H9 (cell line): ENCODE results near the gene ADCY5. TPM values are rescaled to one million over a fixed set of nuclear protein-coding genes. Genes with fewer than 3 reads are reported as not detected.

Source experiments
- DNase-seq: peaks from one replicate; pipeline ENCODE4 v3.0.0-alpha.2; 2017
- H2AFZ ChIP-seq: one replicate; pipeline ENCODE4 v1.6.1; 2013; ENCODE audit warnings: mild to moderate bottlenecking, low read length, control low read depth, moderate library complexity
- H2AK5ac ChIP-seq: 2 replicates; pipeline ENCODE4 v1.6.1; 2013; ENCODE audit warnings: low read length, control low read depth, mixed read lengths; ENCODE audit not compliant: insufficient read length
- H2BK120ac ChIP-seq: one replicate; pipeline ENCODE4 v1.6.1; 2013; ENCODE audit warnings: low read depth, mild to moderate bottlenecking, low read length, control low read depth, inconsistent platforms; ENCODE audit not compliant: poor library complexity, severe bottlenecking
- H2BK12ac ChIP-seq: 2 replicates; pipeline ENCODE4 v1.6.1; 2013; ENCODE audit warnings: low read length, control low read depth, mixed read lengths, low read depth; ENCODE audit not compliant: insufficient read length
- H2BK15ac ChIP-seq: 2 replicates; pipeline ENCODE4 v1.6.1; 2013; ENCODE audit warnings: low read depth, low read length, control low read depth
- H2BK20ac ChIP-seq: one replicate; pipeline ENCODE4 v1.6.1; 2013; ENCODE audit warnings: low read depth, mild to moderate bottlenecking, low read length, control low read depth, inconsistent platforms; ENCODE audit not compliant: poor library complexity, severe bottlenecking
- H2BK5ac ChIP-seq: 2 replicates; pipeline ENCODE4 v1.6.1; 2013; ENCODE audit warnings: low read length, control low read depth, mixed read lengths; ENCODE audit not compliant: insufficient read length
- H3K14ac ChIP-seq: 2 replicates; pipeline ENCODE4 v1.6.1; 2013; ENCODE audit warnings: low read length, control low read depth; ENCODE audit not compliant: insufficient read depth
- H3K18ac ChIP-seq: 2 replicates; pipeline ENCODE4 v1.6.1; 2013; ENCODE audit warnings: low read depth, mild to moderate bottlenecking, mixed read lengths, low read length, control low read depth; ENCODE audit not compliant: insufficient read length
- H3K23ac ChIP-seq: 2 replicates; pipeline ENCODE4 v1.6.1; 2013; ENCODE audit warnings: low read length, control low read depth, mixed read lengths, low read depth; ENCODE audit not compliant: insufficient read length
- H3K23me2 ChIP-seq: 2 replicates; pipeline ENCODE4 v1.6.1; 2013; ENCODE audit warnings: low read depth, mild to moderate bottlenecking, mixed read lengths, low read length, control low read depth; ENCODE audit not compliant: insufficient read length, poor library complexity, severe bottlenecking
- H3K27ac ChIP-seq: 2 replicates; pipeline ENCODE4 v1.5.1; 2013; ENCODE audit warnings: low read length, control low read depth, mixed read lengths, low read depth; ENCODE audit not compliant: insufficient read length
- H3K27me3 ChIP-seq: 2 replicates; pipeline ENCODE4 v1.6.1; 2013; ENCODE audit warnings: low read length, control low read depth, inconsistent platforms; ENCODE audit not compliant: insufficient read depth
- H3K4ac ChIP-seq: 2 replicates; pipeline ENCODE4 v1.6.1; 2013; ENCODE audit warnings: low read depth, mild to moderate bottlenecking, control low read depth, inconsistent platforms, low read length, moderate library complexity
- H3K4me1 ChIP-seq: 2 replicates; pipeline ENCODE4 v1.6.1; 2013; ENCODE audit warnings: low read length, control low read depth, inconsistent platforms; ENCODE audit not compliant: insufficient read depth
- H3K4me2 ChIP-seq: 2 replicates; pipeline ENCODE4 v1.6.1; 2013; ENCODE audit warnings: low read length, control low read depth, mixed read lengths; ENCODE audit not compliant: insufficient read length, insufficient read depth
- H3K56ac ChIP-seq: 2 replicates; pipeline ENCODE4 v1.6.1; 2013; ENCODE audit warnings: low read depth, mild to moderate bottlenecking, mixed read lengths, low read length, control low read depth; ENCODE audit not compliant: insufficient read length
- H3K79me1 ChIP-seq: 2 replicates; pipeline ENCODE4 v1.6.1; 2013; ENCODE audit warnings: low read depth, mild to moderate bottlenecking, moderate library complexity, low read length, control low read depth, inconsistent platforms; ENCODE audit not compliant: insufficient read depth, poor library complexity, severe bottlenecking
- H3K79me2 ChIP-seq: 2 replicates; pipeline ENCODE4 v1.6.1; 2013; ENCODE audit warnings: low read length, control low read depth, inconsistent platforms; ENCODE audit not compliant: insufficient read depth
- H3K9ac ChIP-seq: 2 replicates; pipeline ENCODE4 v1.6.1; 2013; ENCODE audit warnings: low read length, control low read depth, mixed read lengths; ENCODE audit not compliant: insufficient read length; ENCODE audit errors: extremely low read depth
- H3K9me3 ChIP-seq: one replicate; pipeline ENCODE4 v1.6.1; 2013; ENCODE audit warnings: low read depth, low read length, inconsistent platforms; ENCODE audit not compliant: control insufficient read depth
- H3T11ph ChIP-seq: one replicate; pipeline ENCODE4 v1.6.1; 2013; ENCODE audit warnings: mild to moderate bottlenecking, low read length, control low read depth, inconsistent platforms
- H4K20me1 ChIP-seq: one replicate; pipeline ENCODE4 v1.6.1; 2013; ENCODE audit not compliant: control insufficient read depth, insufficient read length, insufficient read depth
- H4K5ac ChIP-seq: 2 replicates; pipeline ENCODE4 v1.6.1; 2013; ENCODE audit warnings: low read depth, mild to moderate bottlenecking, mixed read lengths, low read length, control low read depth; ENCODE audit not compliant: insufficient read length
- H4K8ac ChIP-seq: replicated peaks from 2 replicates; pipeline ENCODE4 v1.6.1; 2013; ENCODE audit warnings: low read length, control low read depth, mixed read lengths, low read depth; ENCODE audit not compliant: insufficient read length
- H4K91ac ChIP-seq: 2 replicates; pipeline ENCODE4 v1.6.1; 2013; ENCODE audit warnings: low read depth, mild to moderate bottlenecking, moderate library complexity, mixed read lengths, low read length, control low read depth; ENCODE audit not compliant: insufficient read length
- H3K27ac Mint-ChIP-seq, 3 experiments: 2 replicates in 2 of 3; 3 replicates in 1 of 3; pipeline ENCODE4 v1.8.0; 2020 to 2021; ENCODE audit warnings: mixed read lengths in 3 of 3, mild to moderate bottlenecking in 1 of 3, moderate library complexity in 1 of 3
- H3K27me3 Mint-ChIP-seq: 2 replicates; pipeline ENCODE4 v1.8.0; 2021; ENCODE audit warnings: low read depth, mild to moderate bottlenecking, moderate library complexity, mixed read lengths
- H3K36me3 Mint-ChIP-seq, 3 experiments: 2 replicates in 2 of 3; 3 replicates in 1 of 3; pipeline ENCODE4 v1.8.0; 2020 to 2021; ENCODE audit warnings: low read depth in 3 of 3, mixed read lengths in 3 of 3; ENCODE audit not compliant: insufficient read depth in 1 of 3
- H3K4me1 Mint-ChIP-seq, 2 experiments: 2 replicates each; pipeline ENCODE4 v1.8.0; 2020; ENCODE audit warnings: mixed read lengths in 2 of 2
- H3K4me3 Mint-ChIP-seq, 2 experiments: 2 replicates in 1 of 2; 3 replicates in 1 of 2; pipeline ENCODE4 v1.8.0; 2020 to 2021; ENCODE audit warnings: mild to moderate bottlenecking in 2 of 2, mixed read lengths in 2 of 2, moderate library complexity in 1 of 2
- H3K9me3 Mint-ChIP-seq, 2 experiments: 2 replicates in 1 of 2; 3 replicates in 1 of 2; pipeline ENCODE4 v1.8.0; 2020; ENCODE audit warnings: mild to moderate bottlenecking in 2 of 2, mixed read lengths in 2 of 2, moderate library complexity in 1 of 2
- CTCF ChIP-seq: fragments of 200-600 bp; sonication (generic); conservative IDR thresholded peaks from 3 replicates; pipeline ENCODE4 v1.8.0; 2021; ENCODE audit warnings: antibody characterized with exemption, mild to moderate bottlenecking
- WGBS: extraction: QIAGEN DNeasy Blood & Tissue Kit; methylation state at CpG from one replicate; pipeline ENCODE4 v1.1.7; 2013; ENCODE audit warnings: missing lambda C conversion rate, low lambda C conversion rate, mixed read lengths; ENCODE audit not compliant: insufficient read length; ENCODE audit errors: extremely low coverage; 5-methylcytosine and 5-hydroxymethylcytosine counted together
- total RNA-seq: library from RNA; stranded (reverse); gene quantifications from 2 replicates; pipeline ENCODE4 v1.2.1, GENCODE V29; 2021

The ADCY5 gene
- total RNA-seq, 1 experiment from 2014 or later: 5.0 TPM

DNA sequence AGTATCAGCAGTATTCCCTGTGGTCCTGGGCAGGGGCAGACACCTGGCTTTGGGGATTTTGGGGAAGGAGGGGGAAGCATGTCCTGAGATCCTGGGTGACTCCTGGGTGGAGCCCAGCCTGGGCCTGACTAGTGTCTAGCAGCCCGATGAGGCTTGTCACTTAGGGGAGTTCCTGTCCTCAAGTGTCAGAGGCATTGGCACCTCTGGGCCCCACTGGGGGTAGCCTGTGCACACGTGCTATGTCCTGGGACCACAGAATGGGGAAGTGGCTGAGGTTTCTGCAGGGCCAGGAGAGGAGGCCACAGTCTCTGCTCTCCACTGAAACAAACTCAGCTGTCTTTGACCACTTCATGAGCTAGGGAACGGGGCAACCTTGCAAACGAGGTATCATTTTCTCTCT is 31.5 kb upstream of the ADCY5 start:
- peaks cover 0 to 5% of the 10 kb centered on the region in 2 experiments; a peak in 1 of 4 replicates for H3K4me1 Mint-ChIP-seq
- Histone ChIP-seq H2AK5ac (no peak overlapping the region), H3T11ph (no peak overlapping the region), H2BK5ac (no peak overlapping the region), H2BK12ac (no peak overlapping the region), H3K27me3 (no peaks in the 10 kb centered on the region), H4K20me1 (no peaks in the 10 kb centered on the region), H4K8ac (no peak overlapping the region), H3K4me1 (no peaks in the 10 kb centered on the region), H3K23me2 (no peaks in the 10 kb centered on the region), H3K56ac (no peak overlapping the region), H3K9me3 (no peaks in the 10 kb centered on the region), H4K5ac (no peak overlapping the region), H2BK15ac (no peak overlapping the region), H3K14ac (no peak overlapping the region), H3K18ac (no peak overlapping the region), H4K91ac (no peak overlapping the region), H2BK120ac (no peak overlapping the region), H3K4me2 (no peak overlapping the region), H2AFZ (no peak overlapping the region), H3K9ac (no peak overlapping the region), H3K79me1 (no peaks in the 10 kb centered on the region), H3K23ac (no peak overlapping the region), H3K4ac (no peak overlapping the region), H2BK20ac (no peak overlapping the region), H3K79me2 (no peaks in the 10 kb centered on the region), H3K27ac (no peak overlapping the region)
- no peak for DNase-seq
- H3K4me3 Mint-ChIP-seq: no peak overlapping the region
- no peaks in the 10 kb centered on the region; a peak in 1 of 5 replicates for H3K9me3 Mint-ChIP-seq
- WGBS: no CpG with 5 or more reads among the region's 4 CpGs
- H3K27me3 Mint-ChIP-seq: peaks cover 6% of the 10 kb centered on the region
- no peak overlapping the region for H3K27ac Mint-ChIP-seq
- H3K36me3 Mint-ChIP-seq: no peaks in the 10 kb centered on the region
- TF ChIP-seq CTCF: no peak
